ENCODE measurements around the gene CLIP2. TPM values are rescaled to one million over a fixed set of nuclear protein-coding genes. Genes with fewer than 3 reads are reported as not detected.
A peak's percentile ranks its signal among the peaks of the same experiment; 100 is the strongest.

CLIP2 gene
- polyA plus RNA-seq, 3 donors = 1.1 to 5.2 (median 1.3) TPM

DNA sequence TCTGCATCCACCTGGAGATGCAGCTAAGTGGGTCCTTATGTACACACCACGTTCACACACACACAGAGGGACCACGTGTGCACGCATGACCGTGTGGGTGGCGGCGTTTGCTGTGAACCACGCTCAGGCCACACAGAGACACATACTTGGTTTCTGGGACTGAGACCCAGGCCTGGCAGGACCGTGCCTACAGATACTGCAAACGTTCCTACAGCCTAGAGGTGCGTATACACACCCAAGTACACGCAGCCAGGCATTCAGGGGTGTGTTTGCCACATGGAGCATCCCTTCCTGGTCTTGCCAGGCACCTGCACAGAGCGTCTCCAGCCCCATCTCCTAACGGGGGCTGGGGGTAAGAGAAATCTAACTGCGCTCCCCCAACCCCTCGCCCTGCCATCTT lies 115.5 kb downstream of the CLIP2 start:
- Histone ChIP-seq H3K9me3 (replicated peaks in 1 of 2; ENCODE audit: control insufficient read depth in 1 of 2, insufficient read depth in 1 of 2, low read length in 2 of 2) (no peaks in the 10 kb centered on the region), H2AFZ (ENCODE audit: insufficient read depth, low read depth, low read length, poor library complexity, severe bottlenecking) (no peak overlapping the region), H3K27ac (ENCODE audit: low read depth in 1 of 2, low read length in 2 of 2) (no peak overlapping the region), H3K36me3 (replicated peaks in 1 of 2; ENCODE audit: control insufficient read depth in 1 of 2, insufficient read depth in 2 of 2, low read length in 2 of 2) (peaks cover 21 to 29% of the 10 kb centered on the region in 2 donors), H3K4me2 (replicated peaks; ENCODE audit: extremely low read depth, low read length, poor library complexity, severe bottlenecking) (no peak overlapping the region), H3K9ac (ENCODE audit: insufficient read depth, low read length, poor library complexity, severe bottlenecking) (no peak overlapping the region), H4K20me1 (ENCODE audit: insufficient read depth, low read length) (no peaks in the 10 kb centered on the region), H3K79me2 (ENCODE audit: insufficient read depth, low read length) (no peaks in the 10 kb centered on the region), H3K4me3 (replicated peaks in 1 of 3; ENCODE audit: low read depth in 2 of 3, low read length in 3 of 3) (no peak overlapping the region), H3K27me3 (ENCODE audit: control insufficient read depth in 2 of 2, insufficient read depth in 2 of 2, low read length in 2 of 2) (no peaks in the 10 kb centered on the region), H3K4me1 (ENCODE audit: control insufficient read depth in 1 of 2, insufficient read depth in 2 of 2, low read length in 2 of 2) (no peaks in the 10 kb centered on the region)
- Mint-ChIP-seq H3K4me1 (peaks cover 6% of the 10 kb centered on the region), H3K36me3 (peaks cover 16 to 49% of the 10 kb centered on the region in 2 donors), H3K9me3 (no peaks in the 10 kb centered on the region), H3K27ac (no peak overlapping the region), H3K4me3 (no peak overlapping the region), H3K27me3 (ENCODE audit: low read depth in 3 of 3) (peaks cover 0 to under 1% (median 0%) of the 10 kb centered on the region in 3 donors)
- no peak for DNase-seq
- intact Hi-C loops (cut with micrococcal nuclease) = loop anchor here in 1 of 2 donors (5.0 kb wide), 1 partner anchor 337 kb away; no protein-coding TSS in a partner anchor
- WGBS (ENCODE audit: insufficient coverage) = 96% methylated on average over 9 of the region's 15 CpGs
- TF ChIP-seq, protein P1, sequence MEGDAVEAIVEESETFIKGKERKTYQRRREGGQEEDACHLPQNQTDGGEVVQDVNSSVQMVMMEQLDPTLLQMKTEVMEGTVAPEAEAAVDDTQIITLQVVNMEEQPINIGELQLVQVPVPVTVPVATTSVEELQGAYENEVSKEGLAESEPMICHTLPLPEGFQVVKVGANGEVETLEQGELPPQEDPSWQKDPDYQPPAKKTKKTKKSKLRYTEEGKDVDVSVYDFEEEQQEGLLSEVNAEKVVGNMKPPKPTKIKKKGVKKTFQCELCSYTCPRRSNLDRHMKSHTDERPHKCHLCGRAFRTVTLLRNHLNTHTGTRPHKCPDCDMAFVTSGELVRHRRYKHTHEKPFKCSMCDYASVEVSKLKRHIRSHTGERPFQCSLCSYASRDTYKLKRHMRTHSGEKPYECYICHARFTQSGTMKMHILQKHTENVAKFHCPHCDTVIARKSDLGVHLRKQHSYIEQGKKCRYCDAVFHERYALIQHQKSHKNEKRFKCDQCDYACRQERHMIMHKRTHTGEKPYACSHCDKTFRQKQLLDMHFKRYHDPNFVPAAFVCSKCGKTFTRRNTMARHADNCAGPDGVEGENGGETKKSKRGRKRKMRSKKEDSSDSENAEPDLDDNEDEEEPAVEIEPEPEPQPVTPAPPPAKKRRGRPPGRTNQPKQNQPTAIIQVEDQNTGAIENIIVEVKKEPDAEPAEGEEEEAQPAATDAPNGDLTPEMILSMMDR (IDR thresholded peaks at IDR 0.05) = no peak

GRCh38 chr7:74405191-74405898 lies 116.1 kb downstream of the CLIP2 start:
- Histone ChIP-seq H3K27ac (ENCODE audit: low read depth in 1 of 2, low read length in 2 of 2) (no peak overlapping the region), H3K9me3 (replicated peaks in 1 of 2; ENCODE audit: control insufficient read depth in 1 of 2, insufficient read depth in 1 of 2, low read length in 2 of 2) (no peaks in the 10 kb centered on the region), H3K4me1 (ENCODE audit: control insufficient read depth in 1 of 2, insufficient read depth in 2 of 2, low read length in 2 of 2) (no peaks in the 10 kb centered on the region), H3K9ac (ENCODE audit: insufficient read depth, low read length, poor library complexity, severe bottlenecking) (peak overlapping the region; percentile 15), H2AFZ (ENCODE audit: insufficient read depth, low read depth, low read length, poor library complexity, severe bottlenecking) (no peak overlapping the region), H3K4me3 (replicated peaks in 1 of 3; ENCODE audit: low read depth in 2 of 3, low read length in 3 of 3) (no peak overlapping the region), H3K36me3 (replicated peaks in 1 of 2; ENCODE audit: control insufficient read depth in 1 of 2, insufficient read depth in 2 of 2, low read length in 2 of 2) (peaks cover 18 to 27% of the 10 kb centered on the region in 2 donors), H4K20me1 (ENCODE audit: insufficient read depth, low read length) (no peaks in the 10 kb centered on the region), H3K4me2 (replicated peaks; ENCODE audit: extremely low read depth, low read length, poor library complexity, severe bottlenecking) (no peak overlapping the region), H3K27me3 (ENCODE audit: control insufficient read depth in 2 of 2, insufficient read depth in 2 of 2, low read length in 2 of 2) (no peaks in the 10 kb centered on the region), H3K79me2 (ENCODE audit: insufficient read depth, low read length) (no peaks in the 10 kb centered on the region)
- Mint-ChIP-seq H3K27ac (no peak overlapping the region), H3K9me3 (no peaks in the 10 kb centered on the region), H3K36me3 (peaks cover 12 to 43% of the 10 kb centered on the region in 2 donors), H3K27me3 (ENCODE audit: low read depth in 3 of 3) (peaks cover 0 to 2% (median 0%) of the 10 kb centered on the region in 3 donors), H3K4me3 (no peak overlapping the region), H3K4me1 (peaks cover 6% of the 10 kb centered on the region)
- no peak for DNase-seq
- TF ChIP-seq, protein P1 (IDR thresholded peaks at IDR 0.05) = peak; percentile 33
- WGBS (ENCODE audit: insufficient coverage) = 95% methylated on average over 26 of the region's 31 CpGs
- intact Hi-C loops (cut with micrococcal nuclease) = no loop called here

Measured in CD14-positive monocyte (primary cell).